K562 treated with DMSO at 1 percent for 12 hours (cell line): Measurements from ENCODE around the gene OXER1. TPM values are rescaled to one million over a fixed set of nuclear protein-coding genes. Genes with fewer than 3 reads are reported as not detected.

ENCODE experiments used
- total RNA-seq: library from RNA; unstranded; fragments of 300-600 nt; gene quantifications from 2 replicates; pipeline ENCODE4 v1.2.3, GENCODE V29; 2022; ENCODE audit not compliant: insufficient read depth

The OXER1 gene
- not detected in 2 replicates for total RNA-seq

GRCh38 chr2:42764096-42764495 is at the start of gene OXER1:
Gene OXER1, minus strand, starts transcription at chr2:42764135. Its CDS starts 73 bp downstream, at chr2:42764062.

GRCh38 chr2:42792583-42793333 is 28.8 kb upstream of the OXER1 start, which contains the start of gene HAAO:
Gene HAAO, minus strand, starts transcription at chr2:42792583. Its CDS starts 47 bp downstream, at chr2:42792536.

Other genes with a start within 250 kb of the OXER1 start
- 12.9 and 16.6 TPM in 2 replicates for gene MTA3, start 195.5 kb downstream of the OXER1 start, total RNA-seq
- not detected in 2 replicates for gene HAAO, start 28.4 kb upstream of the OXER1 start, total RNA-seq